Neutrophil (primary cell): ENCODE data around the gene EVA1C.
"Not testable (repeated sequence)": the region's sequence is repeated elsewhere in the genome, so short reads cannot be mapped to it uniquely, and the experiment has no call there.

Experiments
- H3K27ac ChIP-seq: fragments of 200-600 bp; sonication (generic); 2 replicates; pipeline ENCODE4 v1.5.1; 2016; ENCODE audit warnings: mild to moderate bottlenecking, moderate library complexity
- H3K27me3 ChIP-seq: fragments of 200-600 bp; sonication (generic); 2 replicates; pipeline ENCODE4 v1.6.0; 2016; ENCODE audit warnings: mild to moderate bottlenecking
- H3K36me3 ChIP-seq: fragments of 200-600 bp; sonication (generic); 2 replicates; pipeline ENCODE4 v1.5.1; 2017
- H3K4me1 ChIP-seq, 2 experiments: fragments of 200-600 bp in 1 of 2; sonication (generic) in 1 of 2; 1 replicate in 1 of 2; 2 replicates in 1 of 2; pipeline versions ENCODE4 v1.5.1 to v1.6.1; 2013 to 2016; ENCODE audit warnings: low read depth in 1 of 2, low read length in 1 of 2, mild to moderate bottlenecking in 1 of 2, moderate library complexity in 1 of 2; ENCODE audit not compliant: control insufficient read depth in 1 of 2, insufficient read depth in 1 of 2
- H3K4me3 ChIP-seq, 2 experiments: fragments of 200-600 bp in 1 of 2; sonication (generic) in 1 of 2; 1 replicate in 1 of 2; 2 replicates in 1 of 2; pipeline ENCODE4 v1.5.1; 2013 to 2016; ENCODE audit warnings: low read depth in 1 of 2, low read length in 1 of 2, mild to moderate bottlenecking in 1 of 2, moderate library complexity in 1 of 2
- H3K9me3 ChIP-seq: fragments of 200-600 bp; sonication (generic); 2 replicates; pipeline ENCODE4 v1.5.1; 2016
- CTCF ChIP-seq: fragments of 200-600 bp; sonication (generic); IDR thresholded peaks from 2 replicates; pipeline ENCODE4 v1.5.1; 2016; ENCODE audit warnings: antibody characterized with exemption

EVA1C gene

GRCh38 chr21:32456497-32456918, 44.0 kb downstream of the EVA1C start:
- H3K27ac ChIP-seq: no peak overlapping the region
- H3K9me3 ChIP-seq: no peaks in the 10 kb centered on the region
- no peak for TF ChIP-seq CTCF
- H3K4me1 ChIP-seq: no peaks in the 10 kb centered on the region
- no peak overlapping the region for H3K4me3 ChIP-seq
- H3K27me3 ChIP-seq: no peaks in the 10 kb centered on the region
- no peaks in the 10 kb centered on the region for H3K36me3 ChIP-seq

GRCh38 chr21:32457360-32457840, 44.9 kb downstream of the EVA1C start:
- H3K4me3 ChIP-seq: no peak overlapping the region
- no peaks in the 10 kb centered on the region for H3K27me3 ChIP-seq
- H3K36me3 ChIP-seq: no peaks in the 10 kb centered on the region
- no peaks in the 10 kb centered on the region for H3K9me3 ChIP-seq
- H3K27ac ChIP-seq: no peak overlapping the region
- no peaks in the 10 kb centered on the region for H3K4me1 ChIP-seq
- TF ChIP-seq CTCF: no peak

GRCh38 chr21:32457962-32458361, 45.5 kb downstream of the EVA1C start:
- Histone ChIP-seq H3K27me3 (no peaks in the 10 kb centered on the region), H3K4me1 (no peaks in the 10 kb centered on the region), H3K9me3 (no peaks in the 10 kb centered on the region), H3K4me3 (no peak overlapping the region), H3K36me3 (no peaks in the 10 kb centered on the region), H3K27ac (no peak overlapping the region)
- TF ChIP-seq CTCF: no peak

- H3K4me3 ChIP-seq: no peak overlapping the region
- no peaks in the 10 kb centered on the region for H3K36me3 ChIP-seq
- H3K4me1 ChIP-seq: no peaks in the 10 kb centered on the region
- H3K27me3 ChIP-seq: no peaks in the 10 kb centered on the region
- no peak for TF ChIP-seq CTCF
- H3K27ac ChIP-seq: no peak overlapping the region
- H3K9me3 ChIP-seq: no peaks in the 10 kb centered on the region
Measured at GRCh38 chr21:32459972-32460371, 47.5 kb downstream of the EVA1C start.

GRCh38 chr21:32461503-32461902, 49.0 kb downstream of the EVA1C start:
- no peak overlapping the region for H3K27ac ChIP-seq
- no peak overlapping the region for H3K4me3 ChIP-seq
- H3K27me3 ChIP-seq: no peaks in the 10 kb centered on the region
- no peaks in the 10 kb centered on the region for H3K9me3 ChIP-seq
- H3K36me3 ChIP-seq: no peaks in the 10 kb centered on the region
- no peaks in the 10 kb centered on the region for H3K4me1 ChIP-seq
- TF ChIP-seq CTCF: no peak

- H3K4me3 ChIP-seq, H3K4me1 ChIP-seq, H3K36me3 ChIP-seq, H3K9me3 ChIP-seq, H3K27me3 ChIP-seq, H3K27ac ChIP-seq: not testable (repeated sequence)
Measured at GRCh38 chr21:32462564-32462963, 50.1 kb downstream of the EVA1C start.
